Measurements from ENCODE around the gene NPFF.
"Not testable (repeated sequence)": the region's sequence is repeated elsewhere in the genome, so short reads cannot be mapped to it uniquely, and the experiment has no call there.

The NPFF gene

DNA sequence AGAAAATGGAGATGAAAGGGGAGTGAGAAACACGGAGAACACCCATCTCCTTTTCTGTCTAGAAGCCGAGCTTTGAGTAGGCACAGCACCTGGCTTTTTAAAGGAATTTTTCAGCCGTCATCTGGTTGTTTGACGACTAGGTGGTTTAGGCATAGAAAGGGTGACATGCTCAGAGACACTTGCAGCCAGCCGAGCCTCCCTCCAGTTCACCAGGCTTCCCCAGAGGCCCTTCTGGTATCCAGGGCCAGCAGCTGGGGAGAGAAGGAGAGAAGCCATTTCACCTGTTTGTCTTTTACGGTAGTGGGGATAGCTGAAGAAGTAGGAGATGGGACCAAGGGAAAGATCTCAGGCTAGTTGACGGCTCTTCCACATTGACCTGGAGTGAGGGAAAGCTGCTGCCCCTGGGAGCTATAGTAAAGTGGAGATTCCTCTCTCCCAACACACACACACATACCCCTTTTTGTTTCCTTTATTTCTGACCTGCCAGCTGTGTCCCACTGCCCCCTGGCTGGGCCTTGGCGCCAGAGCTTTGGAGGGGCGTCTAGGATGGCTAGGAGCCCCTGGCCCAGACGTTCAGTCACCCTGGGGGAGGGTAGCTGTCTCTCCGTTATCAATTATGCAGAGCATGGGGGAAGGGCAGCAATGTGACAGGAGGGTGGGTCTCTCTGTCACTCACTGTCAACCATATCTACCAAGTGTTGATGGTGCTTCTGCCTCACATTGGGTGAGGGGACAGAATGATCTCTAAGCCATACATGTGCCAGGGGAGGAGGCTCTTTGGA is 13.5 kb downstream of the NPFF start:
- peak; percentile 14 for DNase-seq

DNA sequence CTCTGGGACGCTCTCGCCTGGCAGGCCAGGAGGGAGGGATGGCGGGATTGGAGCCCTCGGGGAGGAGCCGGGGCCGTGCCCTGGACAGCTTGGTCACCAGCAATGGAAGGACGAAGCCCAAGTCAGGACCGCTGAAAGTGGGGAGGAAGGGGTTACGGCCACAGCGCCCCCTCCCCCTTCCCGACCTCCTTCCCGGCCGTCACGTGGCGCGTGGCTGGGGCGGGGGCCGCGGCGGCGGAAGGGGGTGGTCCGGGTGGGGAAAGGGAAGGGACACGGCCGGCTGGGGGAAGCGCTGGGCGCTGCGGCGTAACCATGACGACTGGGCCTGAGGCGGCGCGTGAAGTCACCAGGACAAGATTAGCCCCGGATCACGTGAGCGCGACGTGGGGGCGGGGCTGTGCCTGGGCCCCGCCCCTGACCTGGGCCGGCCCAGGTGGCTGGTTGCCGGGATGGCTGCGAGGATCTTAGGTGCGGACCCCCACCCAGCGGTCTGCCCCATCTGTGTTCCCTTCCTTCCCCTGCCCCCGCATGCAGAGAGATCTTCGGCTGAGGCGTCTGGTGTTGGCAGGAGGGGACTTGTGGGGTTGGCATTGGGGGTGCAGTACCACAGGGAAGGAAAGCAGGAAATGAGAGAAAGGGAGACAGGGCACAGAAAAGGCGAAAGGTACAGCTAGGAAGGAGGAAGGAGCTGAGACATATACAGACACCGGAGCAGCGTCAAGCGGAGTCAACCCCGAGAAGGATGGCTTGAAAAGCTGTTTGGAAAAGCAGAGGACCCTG is 14.3 kb downstream of the NPFF start:
- peak; percentile 94 for DNase-seq

DNA sequence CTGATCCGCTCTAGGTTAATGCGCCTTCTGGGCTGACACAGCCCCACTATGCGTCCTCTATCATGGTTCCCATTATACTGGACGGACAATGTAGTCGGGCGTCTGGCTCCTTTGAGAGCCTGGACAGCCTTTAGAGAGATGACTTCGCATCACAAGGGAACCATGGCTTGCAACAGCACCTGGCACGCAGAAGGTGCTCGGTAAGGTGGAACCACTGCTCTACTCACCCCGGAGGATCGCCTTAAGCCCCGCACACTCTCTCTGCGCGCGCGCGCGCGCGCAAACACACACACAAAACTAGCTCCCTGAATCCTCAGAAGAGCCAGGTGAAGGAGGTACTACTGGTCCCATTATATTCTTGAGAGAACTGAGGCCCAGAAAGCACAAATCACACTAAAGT is 15.1 kb downstream of the NPFF start:
- no peak for DNase-seq

DNA sequence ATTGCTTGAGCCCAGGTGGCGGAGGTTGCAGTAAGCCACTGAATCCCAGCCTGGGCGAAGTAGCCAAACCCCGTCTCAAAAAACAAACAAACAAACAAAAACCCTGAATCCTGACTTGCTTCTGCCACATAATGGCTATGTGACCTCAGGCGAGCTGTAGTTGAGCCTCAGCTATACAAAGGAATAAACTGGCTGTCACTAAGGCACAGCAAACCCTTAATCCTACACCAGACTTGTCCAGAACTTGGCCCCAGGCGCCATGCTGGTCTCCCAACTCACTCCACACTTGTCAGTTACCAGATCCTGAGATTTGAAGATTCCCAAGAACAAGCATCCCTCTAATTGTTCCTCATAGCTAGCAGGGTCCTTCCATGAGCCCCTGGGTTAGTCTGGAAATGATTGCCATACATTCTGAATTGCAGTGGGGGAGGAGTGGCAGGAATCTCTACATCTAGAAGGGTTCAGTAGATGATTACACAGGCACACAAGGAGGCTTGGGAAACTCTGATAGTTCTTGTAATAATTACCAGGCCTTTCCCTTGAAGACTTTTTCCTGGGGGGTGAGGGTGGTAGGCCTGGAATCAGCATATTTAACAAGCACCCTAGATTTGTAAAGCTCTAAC is 17.9 kb downstream of the NPFF start:
- no peak for DNase-seq

DNA sequence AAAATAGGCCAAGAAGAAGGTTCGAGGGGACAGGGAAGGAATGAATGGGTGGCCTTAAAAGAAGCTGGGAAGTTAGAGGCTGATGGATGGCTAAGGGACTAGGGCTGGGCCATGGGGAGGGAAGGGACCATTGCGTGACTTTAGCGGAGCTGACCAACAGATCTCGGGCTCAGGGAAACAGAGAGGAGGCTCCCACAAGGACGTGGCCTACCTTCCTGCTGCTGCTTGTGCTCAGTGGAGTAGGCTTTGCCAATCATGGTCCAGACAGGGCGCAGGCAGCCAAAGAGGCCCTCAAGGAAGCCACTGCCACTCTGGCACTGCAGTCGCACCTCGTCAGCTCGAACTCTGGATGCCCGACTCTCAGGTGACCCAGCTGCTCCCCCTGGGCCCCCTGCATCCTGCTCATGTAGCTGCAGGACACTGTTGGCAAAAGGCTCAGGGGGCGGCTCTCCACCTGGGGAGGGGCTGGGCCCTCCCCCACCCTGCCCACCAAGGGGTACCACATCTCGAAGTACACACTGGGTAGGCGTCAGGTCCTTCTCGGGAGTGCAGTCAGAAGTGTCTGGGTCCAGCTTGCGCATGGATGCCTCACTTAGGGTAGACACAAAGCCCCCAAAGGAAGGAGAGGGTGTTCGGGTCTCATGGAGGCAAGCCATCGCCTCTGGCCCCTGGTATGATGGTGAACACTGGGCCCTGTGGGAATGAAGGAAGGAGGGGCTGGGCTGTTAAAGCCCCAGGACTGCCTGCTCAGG is 20.4 kb downstream of the NPFF start:
- DNase-seq = no peak

GRCh38 chr12:53485955-53486735 is 21.1 kb downstream of the NPFF start:
- no peak for DNase-seq

DNA sequence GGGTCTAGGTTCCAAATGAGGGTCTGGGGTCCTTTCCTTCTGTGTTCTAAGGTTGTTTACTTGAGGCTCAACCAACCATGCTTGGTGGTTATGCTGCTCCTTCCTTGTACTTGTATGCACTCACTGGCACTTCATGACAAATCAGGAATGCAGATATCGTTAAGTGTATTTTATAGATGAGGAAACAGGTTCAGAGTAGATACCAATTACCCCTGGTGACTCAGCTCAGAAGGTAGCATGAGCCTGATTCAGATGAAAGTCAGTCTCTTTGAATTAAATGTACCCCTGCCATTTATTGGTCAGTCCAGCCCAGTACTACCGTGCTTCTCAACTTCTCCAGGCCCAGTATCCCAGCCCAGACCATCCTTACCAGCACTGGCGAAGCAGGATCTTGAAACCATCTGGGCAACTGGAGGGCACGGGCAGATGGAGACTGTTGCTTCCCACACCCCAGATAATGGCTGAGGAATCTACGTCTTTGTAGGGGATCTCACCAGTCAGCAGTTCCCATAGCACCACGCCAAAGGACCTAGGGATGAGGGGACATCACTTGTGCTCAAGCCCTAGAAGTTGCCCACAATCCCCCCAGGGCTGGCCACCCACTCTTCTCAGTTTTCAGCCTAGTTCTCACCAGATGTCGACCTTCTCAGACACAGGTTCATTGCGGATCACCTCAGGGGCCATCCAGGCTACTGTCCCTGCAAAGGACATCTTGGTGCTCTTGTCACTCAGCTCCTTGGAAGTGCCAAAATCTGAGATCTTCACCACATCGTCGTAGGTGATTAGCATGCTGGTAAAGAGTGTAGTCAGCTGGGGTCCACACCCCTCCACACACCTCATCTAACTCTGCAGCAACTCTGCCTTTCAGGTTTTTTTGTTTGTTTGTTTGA is 22.4 kb downstream of the NPFF start:
- no peak for DNase-seq

GRCh38 chr12:53483979-53484377 is 23.3 kb downstream of the NPFF start:
- DNase-seq = no peak

DNA sequence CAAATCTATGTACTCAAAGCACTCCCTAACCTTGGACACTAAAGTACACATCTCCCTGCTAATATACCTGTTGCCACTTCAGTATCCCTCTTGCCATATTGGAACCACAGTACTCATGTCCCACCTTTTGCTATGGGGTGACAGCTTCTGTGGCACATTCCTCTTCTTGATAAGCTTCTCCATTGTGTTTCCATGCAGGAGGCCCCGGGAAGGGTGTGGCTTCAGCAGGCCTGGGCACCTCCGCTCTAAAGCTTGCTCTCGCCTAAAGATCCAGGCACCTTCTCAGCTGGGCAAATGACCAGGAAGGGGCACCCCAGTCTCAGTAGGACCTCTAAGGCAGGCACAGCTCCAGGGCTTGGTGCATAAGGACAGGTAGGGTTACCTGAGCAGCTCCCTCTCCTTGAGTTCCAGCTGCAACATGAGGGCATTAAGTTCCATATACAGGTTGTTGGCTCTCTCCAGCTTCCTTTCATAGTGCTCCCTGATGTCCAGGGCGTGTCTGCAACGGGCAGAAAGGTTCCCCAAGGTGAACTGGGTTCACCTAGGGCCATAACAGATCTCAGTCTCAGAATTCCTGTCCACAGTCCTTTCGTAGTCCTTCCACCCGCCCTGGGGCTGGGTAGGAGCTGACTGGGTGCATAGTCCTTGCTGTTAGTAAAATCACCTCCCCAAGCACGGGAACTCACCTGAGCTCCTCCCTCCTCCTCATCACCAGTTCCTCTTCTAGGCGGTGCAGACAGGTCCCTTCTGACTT is 23.9 kb downstream of the NPFF start:
- DNase-seq = peak; percentile 41

DNA sequence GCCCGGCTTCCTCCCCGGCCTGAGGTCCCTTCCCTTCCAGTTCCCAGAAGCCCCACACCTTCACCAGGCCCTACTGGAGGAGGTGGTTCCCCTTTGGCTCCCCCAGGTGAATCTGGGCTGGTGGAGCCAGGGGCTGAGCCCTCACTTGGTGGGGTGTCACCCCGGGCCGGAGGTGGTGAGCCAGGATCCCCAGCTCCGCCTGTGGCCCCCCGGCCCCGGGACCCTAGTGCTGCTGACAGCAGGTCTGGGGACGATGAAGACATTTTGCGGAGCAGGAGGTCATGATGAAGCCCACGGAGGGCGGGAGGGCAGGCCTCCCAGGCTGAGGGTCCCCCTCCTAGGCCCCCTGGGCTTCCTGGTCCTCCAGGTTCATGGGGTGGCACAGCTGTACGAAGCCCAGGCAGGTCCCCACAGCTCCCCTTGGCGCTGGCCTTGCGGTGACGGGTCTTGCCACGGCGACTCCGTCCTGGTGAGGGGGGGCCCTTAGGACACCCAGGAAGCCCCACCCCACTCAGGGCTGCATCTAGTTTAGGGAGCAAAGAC is 24.6 kb downstream of the NPFF start:
- DNase-seq = no peak

DNA sequence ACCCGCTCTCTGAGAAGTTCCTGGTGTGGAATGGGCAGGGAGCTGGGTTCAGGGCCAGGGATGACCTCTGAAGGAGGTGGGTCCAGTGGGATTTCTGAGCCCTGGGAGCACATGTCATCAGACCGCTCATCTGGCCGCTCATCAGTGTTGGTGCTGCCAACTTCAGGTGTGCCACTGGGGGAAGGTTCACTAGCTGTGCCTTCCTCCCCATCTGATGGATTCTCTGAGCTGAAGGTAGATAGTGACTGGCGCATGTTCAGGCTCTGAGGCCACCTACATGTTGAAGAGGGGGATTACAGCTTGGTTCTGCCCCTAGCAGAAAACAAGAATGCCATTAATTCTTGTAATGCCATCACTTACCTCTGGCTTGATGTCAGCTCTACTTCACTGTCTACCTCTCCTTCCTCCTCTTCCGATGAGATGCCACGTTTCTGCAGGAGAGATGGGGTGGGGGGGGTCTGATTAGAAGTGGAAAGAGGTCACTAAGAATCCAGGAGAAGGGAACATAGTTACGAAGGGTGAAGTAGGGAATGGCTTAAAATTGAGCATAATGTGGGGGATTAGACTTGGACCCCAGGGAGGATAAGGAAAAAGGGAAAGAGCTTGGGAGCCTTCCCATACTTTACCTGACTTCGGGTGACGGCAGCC is 25.2 kb downstream of the NPFF start:
- DNase-seq = peak; percentile 64

- not testable (repeated sequence) for DNase-seq
These were observed 25.8 kb downstream of the NPFF start for GRCh38 chr12:53481458-53481857.

GRCh38 chr12:53480491-53481442 is 26.5 kb downstream of the NPFF start:
- peak; percentile 42 for DNase-seq

DNA sequence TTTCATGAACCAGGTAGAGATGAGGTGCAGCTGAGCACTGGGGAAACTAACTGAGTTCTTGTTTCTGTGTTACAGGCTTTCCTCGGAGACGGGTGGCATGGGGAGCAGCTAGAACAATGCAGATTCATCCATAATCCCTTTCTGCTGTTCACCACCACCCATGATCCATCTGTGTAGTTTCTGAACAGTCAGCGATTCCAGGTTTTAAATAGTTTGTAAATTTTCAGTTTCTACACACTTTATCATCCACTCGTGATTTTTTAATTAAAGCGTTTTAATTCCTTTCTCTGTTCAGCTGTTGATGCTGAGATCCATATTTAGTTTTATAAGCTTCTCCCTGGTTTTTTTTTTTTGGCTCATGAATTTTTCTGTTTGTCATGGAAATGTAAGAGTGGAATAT is 28.0 kb downstream of the NPFF start:
- DNase-seq = no peak

DNA sequence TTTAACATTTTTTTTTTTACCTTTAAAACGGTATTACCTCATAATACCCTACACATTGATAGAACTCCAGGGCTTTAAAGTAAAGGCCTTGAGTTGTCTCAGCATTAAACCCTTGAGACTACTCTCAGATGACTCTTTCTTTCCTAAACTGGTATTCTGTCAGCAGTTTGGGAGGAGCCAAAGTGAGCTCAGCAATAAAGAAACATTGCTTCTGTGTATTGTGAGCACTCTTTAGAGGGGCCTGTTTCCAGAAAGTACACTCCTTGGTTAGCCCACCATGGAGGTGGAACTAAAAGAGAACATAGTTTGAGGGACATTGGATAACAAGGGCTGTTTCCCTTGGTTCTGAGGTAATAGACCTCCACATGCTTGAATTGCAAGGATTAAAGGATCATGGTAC is 28.4 kb downstream of the NPFF start:
- DNase-seq = no peak

GRCh38 chr12:53476769-53477209 is 30.5 kb downstream of the NPFF start:
- DNase-seq = no peak

GRCh38 chr12:53474819-53475218 is 32.5 kb downstream of the NPFF start:
- no peak for DNase-seq

DNA sequence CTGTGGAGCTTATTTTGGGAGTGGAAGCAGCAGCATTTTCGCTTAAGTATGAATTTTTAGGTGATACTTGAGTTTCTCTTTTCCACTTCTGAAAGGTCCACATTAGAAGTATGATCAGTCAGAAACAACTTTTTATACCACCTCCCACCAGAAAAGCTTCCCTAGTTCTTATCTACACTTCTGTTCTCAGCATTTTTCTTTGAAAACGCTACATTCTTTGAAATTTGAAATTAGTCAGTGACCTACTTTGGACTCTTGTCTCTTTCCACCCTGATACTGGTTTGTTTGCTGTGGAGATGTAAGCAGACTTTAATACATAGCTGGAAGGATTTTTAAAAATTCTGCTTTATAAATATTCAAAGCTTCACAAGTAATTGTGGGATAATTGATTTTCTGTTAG is 33.2 kb downstream of the NPFF start:
- no peak for DNase-seq

All from RPMI8226 (cell line).